MG63 (cell line): ENCODE measurements around the gene DMPK. TPM values are rescaled to one million over a fixed set of nuclear protein-coding genes. Genes with fewer than 3 reads are reported as not detected.

Experiments
- DNase-seq: peaks from one replicate; pipeline ENCODE4 v3.0.0-alpha.2; 2020
- H3K27me3 ChIP-seq: fragments of 250-450 bp; sonication (Bioruptor Pico); 2 replicates; pipeline ENCODE4 v1.5.1; 2020; ENCODE audit warnings: mild to moderate bottlenecking, moderate library complexity
- H3K36me3 ChIP-seq: fragments of 250-450 bp; sonication (Bioruptor Pico); 2 replicates; pipeline ENCODE4 v1.5.1; 2020; ENCODE audit warnings: mild to moderate bottlenecking, moderate library complexity
- H3K4me3 ChIP-seq: fragments of 250-450 bp; sonication (Bioruptor Pico); 2 replicates; pipeline ENCODE4 v1.5.1; 2020; ENCODE audit warnings: mild to moderate bottlenecking, moderate library complexity
- H3K9me3 ChIP-seq: fragments of 250-450 bp; sonication (Bioruptor Pico); 2 replicates; pipeline ENCODE4 v1.5.1; 2020; ENCODE audit warnings: mild to moderate bottlenecking, moderate library complexity
- total RNA-seq: library from RNA; depleted of rRNA; stranded (reverse); fragments of >200 nt; shearing (Covaris generic); gene quantifications from 2 replicates; pipeline ENCODE4 v1.2.3, GENCODE V29; 2014; ENCODE audit warnings: low replicate concordance; rRNA removed

Gene DMPK, protein sequence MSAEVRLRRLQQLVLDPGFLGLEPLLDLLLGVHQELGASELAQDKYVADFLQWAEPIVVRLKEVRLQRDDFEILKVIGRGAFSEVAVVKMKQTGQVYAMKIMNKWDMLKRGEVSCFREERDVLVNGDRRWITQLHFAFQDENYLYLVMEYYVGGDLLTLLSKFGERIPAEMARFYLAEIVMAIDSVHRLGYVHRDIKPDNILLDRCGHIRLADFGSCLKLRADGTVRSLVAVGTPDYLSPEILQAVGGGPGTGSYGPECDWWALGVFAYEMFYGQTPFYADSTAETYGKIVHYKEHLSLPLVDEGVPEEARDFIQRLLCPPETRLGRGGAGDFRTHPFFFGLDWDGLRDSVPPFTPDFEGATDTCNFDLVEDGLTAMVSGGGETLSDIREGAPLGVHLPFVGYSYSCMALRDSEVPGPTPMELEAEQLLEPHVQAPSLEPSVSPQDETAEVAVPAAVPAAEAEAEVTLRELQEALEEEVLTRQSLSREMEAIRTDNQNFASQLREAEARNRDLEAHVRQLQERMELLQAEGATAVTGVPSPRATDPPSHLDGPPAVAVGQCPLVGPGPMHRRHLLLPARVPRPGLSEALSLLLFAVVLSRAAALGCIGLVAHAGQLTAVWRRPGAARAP
- total RNA-seq, result 3.9 and 7.0 TPM in 2 replicates

DNA sequence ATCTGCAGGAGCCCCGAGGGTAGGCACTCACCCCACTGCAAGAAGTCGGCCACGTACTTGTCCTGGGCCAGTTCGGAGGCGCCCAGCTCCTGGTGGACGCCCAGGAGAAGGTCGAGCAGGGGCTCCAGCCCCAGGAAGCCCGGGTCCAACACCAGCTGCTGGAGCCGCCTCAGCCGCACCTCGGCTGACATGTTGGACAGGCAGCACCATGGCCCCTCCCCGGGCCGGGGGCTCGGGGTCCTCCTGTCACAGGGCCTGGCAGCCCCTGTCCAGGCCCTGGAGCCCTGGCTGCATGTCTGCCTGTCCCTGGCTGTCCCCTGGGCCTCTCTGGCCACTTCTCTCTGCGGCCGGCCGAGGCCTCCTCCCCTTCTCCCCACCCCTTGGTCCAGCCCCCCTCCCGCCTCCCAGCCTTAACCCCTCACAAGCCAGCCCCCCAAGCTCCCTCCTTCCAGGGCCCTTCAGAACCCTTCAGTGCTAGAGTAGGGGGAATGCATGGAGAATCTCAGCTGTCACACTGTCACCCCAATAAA is at the start of gene DMPK:
TSS of gene DMPK (minus strand) at position 329 of the 530 bp plus-strand sequence. CDS start at position 191, 138 bp downstream.
- Histone ChIP-seq H3K9me3 (no peaks in the 10 kb centered on the region), H3K36me3 (peaks cover 72% of the 10 kb centered on the region)
- no peak for DNase-seq

DNA sequence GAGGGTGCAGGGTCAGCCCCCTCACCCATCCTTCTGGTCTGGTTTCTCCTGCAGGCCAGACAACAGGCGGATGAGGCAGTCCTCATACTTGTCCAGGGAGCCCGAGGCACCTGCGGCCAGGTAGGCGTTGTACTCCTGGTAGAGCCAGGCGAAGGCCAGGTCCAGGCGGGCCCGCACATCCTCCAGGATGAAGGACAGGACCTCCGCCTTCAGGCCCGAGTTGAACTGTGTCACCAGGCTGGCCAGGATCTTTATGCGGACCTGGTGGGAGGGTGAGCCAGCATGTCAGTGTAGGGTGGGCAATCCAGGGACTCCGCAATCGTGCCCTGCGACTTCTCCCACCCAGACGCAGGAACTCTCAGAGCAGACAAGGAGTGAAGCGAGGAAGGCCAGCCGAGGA is 46.7 kb upstream of the DMPK start:
- Histone ChIP-seq H3K27me3 (no peaks in the 10 kb centered on the region), H3K9me3 (no peaks in the 10 kb centered on the region), H3K4me3 (no peak overlapping the region), H3K36me3 (peaks cover 87% of the 10 kb centered on the region)
- DNase-seq, result no peak

More for the DNA sequence above, at the start of gene DMPK:
- Histone ChIP-seq H3K4me3 (peak within 1 kb of the TSS; percentile 33), H3K27me3 (no peaks in the 10 kb centered on the region)

DNA sequence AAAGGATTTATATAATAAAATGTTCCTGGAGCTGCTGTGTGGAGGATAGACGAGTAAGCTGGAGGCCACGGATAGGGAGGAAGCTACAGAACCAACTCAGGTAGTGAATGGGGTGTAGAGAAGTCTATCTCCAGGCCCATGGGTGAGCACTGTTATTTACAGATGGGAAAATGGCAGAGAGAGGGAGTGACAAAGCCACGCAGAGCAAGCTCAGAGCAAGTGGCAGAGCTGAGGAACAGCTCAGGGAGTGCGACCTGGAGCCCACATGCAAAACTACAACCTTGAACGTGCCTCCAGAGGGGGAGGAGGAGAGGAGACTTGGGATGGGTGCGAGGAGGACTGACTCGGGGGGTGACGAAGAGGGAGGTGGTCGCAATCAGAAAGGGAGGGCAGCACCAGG is 46.2 kb upstream of the DMPK start:
- DNase-seq, result no peak
- Histone ChIP-seq H3K36me3 (peaks cover 87% of the 10 kb centered on the region), H3K4me3 (no peak overlapping the region), H3K27me3 (no peaks in the 10 kb centered on the region), H3K9me3 (no peaks in the 10 kb centered on the region)

GRCh38 chr19:45827459-45828093 is 45.3 kb upstream of the DMPK start:
- no peaks in the 10 kb centered on the region for H3K27me3 ChIP-seq
- no peak overlapping the region for H3K4me3 ChIP-seq
- H3K36me3 ChIP-seq, result peaks cover 91% of the 10 kb centered on the region
- no peaks in the 10 kb centered on the region for H3K9me3 ChIP-seq
- no peak for DNase-seq

- no peak for DNase-seq
- no peaks in the 10 kb centered on the region for H3K9me3 ChIP-seq
- peaks cover 85% of the 10 kb centered on the region for H3K36me3 ChIP-seq
- no peaks in the 10 kb centered on the region for H3K27me3 ChIP-seq
- H3K4me3 ChIP-seq, result no peak overlapping the region
These were observed 44.6 kb upstream of the DMPK start for GRCh38 chr19:45826934-45827333.

DNA sequence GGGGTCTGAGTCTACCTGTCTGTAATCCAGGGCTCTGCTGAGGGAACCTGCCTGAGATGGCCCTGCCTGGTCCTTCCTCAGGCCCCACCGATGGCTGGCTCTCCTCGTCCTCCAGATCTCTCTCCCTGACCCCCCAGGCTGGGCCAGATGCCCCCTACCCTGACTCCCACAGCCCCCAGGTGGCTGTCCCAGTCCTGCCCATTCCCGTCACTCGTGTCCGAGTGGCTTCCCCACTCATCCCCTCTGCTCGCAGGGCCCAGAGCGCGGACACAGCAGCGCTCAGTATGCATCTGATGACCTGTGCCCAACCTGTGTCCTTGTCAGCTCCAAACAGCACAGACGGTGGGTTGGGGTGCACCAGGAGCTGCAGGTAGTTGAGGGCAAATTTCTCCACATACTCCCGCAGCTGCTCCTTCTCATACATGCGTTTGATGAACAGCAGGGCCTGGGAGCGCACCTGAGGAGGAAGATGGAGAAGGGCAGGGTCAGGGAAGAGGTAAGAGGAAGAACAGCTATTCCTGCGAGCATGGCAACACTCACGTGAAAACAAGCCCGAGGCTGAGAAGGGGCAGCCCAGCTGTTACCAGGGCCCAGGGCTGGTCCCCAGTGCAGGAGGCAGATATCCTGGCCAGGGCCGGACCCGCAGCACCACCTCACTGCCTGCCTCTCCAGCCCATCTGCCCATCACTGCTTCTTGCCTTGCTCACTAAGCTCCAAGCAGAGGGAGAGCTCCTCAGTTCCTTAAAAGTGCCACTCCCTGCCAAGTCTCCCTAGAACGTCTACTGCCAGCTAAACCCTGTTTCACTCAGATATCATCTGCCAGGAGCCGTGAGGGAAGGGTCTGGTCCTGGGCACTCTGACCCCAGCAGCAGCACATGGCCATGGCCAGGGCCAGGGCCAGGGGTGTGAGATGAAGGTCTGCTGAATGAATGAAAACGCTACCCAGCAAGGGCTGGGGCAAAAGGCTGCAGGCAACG is 43.9 kb upstream of the DMPK start:
- no peak for DNase-seq
- H3K36me3 ChIP-seq, result peaks cover 78% of the 10 kb centered on the region
- H3K9me3 ChIP-seq, result no peaks in the 10 kb centered on the region
- H3K4me3 ChIP-seq, result no peak overlapping the region
- no peaks in the 10 kb centered on the region for H3K27me3 ChIP-seq

DNA sequence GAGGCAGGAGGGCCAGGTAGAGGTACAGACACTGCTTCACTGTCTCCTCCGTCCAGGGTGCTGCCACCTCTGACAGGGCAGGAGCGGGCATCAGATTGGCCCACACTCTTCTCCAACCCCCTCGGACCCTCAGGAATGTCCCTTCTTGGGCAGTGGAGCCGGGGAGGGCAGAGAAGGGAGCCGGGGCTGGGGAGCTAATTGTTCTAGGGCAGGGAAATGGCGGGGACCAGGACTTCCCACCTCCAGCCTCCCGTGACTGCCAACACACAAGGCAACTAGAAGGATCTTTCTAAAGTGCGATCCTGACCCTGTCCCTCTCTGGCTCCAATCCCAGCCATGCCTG is 42.9 kb upstream of the DMPK start:
- H3K9me3 ChIP-seq, result no peaks in the 10 kb centered on the region
- H3K36me3 ChIP-seq, result peaks cover 74% of the 10 kb centered on the region
- H3K27me3 ChIP-seq, result no peaks in the 10 kb centered on the region
- no peak for DNase-seq
- H3K4me3 ChIP-seq, result no peak overlapping the region

- H3K4me3 ChIP-seq, result no peak overlapping the region
- H3K9me3 ChIP-seq, result no peaks in the 10 kb centered on the region
- H3K36me3 ChIP-seq, result peaks cover 69% of the 10 kb centered on the region
- DNase-seq, result no peak
- H3K27me3 ChIP-seq, result no peaks in the 10 kb centered on the region
These were observed 42.4 kb upstream of the DMPK start for GRCh38 chr19:45824531-45825262.

- Histone ChIP-seq H3K27me3 (no peaks in the 10 kb centered on the region), H3K9me3 (no peaks in the 10 kb centered on the region), H3K36me3 (peaks cover 63% of the 10 kb centered on the region), H3K4me3 (no peak overlapping the region)
- DNase-seq, result no peak
These were observed 41.8 kb upstream of the DMPK start for GRCh38 chr19:45824041-45824471.

- no peaks in the 10 kb centered on the region for H3K9me3 ChIP-seq
- H3K4me3 ChIP-seq, result no peak overlapping the region
- H3K27me3 ChIP-seq, result no peaks in the 10 kb centered on the region
- peaks cover 59% of the 10 kb centered on the region for H3K36me3 ChIP-seq
- DNase-seq, result no peak
These were observed 40.9 kb upstream of the DMPK start for GRCh38 chr19:45823182-45823581.

- H3K36me3 ChIP-seq, result peaks cover 56% of the 10 kb centered on the region
These were observed 40.4 kb upstream of the DMPK start for GRCh38 chr19:45822716-45823115.

GRCh38 chr19:45821570-45821969 is 39.3 kb upstream of the DMPK start:
- no peaks in the 10 kb centered on the region for H3K9me3 ChIP-seq
- peaks cover 53% of the 10 kb centered on the region for H3K36me3 ChIP-seq
- H3K27me3 ChIP-seq, result no peaks in the 10 kb centered on the region
- no peak for DNase-seq
- H3K4me3 ChIP-seq, result no peak overlapping the region

More at GRCh38 chr19:45822716-45823115, 40.4 kb upstream of the DMPK start:
- H3K9me3 ChIP-seq, result no peaks in the 10 kb centered on the region
- DNase-seq, result no peak
- no peaks in the 10 kb centered on the region for H3K27me3 ChIP-seq
- no peak overlapping the region for H3K4me3 ChIP-seq

DNA sequence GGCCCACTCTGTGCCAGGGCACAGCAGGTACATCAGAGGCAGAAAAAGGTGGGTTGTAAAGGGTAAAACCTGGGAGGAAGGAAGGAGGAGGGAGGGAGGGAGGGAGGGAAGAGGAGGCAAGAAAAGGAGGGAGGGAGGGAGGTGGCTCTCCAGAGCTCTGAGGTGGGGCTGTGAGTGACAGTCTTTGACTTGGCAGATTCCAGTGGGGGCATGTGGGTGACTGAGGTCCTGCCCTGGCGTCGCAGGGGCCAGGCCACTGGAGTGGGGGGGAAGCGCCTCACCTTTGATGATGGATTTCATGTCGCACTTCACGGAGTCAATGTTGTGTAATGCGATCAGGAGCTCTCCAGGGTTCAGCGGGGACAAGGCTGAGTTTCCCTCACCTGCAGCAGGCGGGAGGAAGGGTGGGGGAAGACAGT is 38.8 kb upstream of the DMPK start:
- no peaks in the 10 kb centered on the region for H3K9me3 ChIP-seq
- no peak overlapping the region for H3K4me3 ChIP-seq
- no peaks in the 10 kb centered on the region for H3K27me3 ChIP-seq
- H3K36me3 ChIP-seq, result peaks cover 53% of the 10 kb centered on the region
- DNase-seq, result no peak

DNA sequence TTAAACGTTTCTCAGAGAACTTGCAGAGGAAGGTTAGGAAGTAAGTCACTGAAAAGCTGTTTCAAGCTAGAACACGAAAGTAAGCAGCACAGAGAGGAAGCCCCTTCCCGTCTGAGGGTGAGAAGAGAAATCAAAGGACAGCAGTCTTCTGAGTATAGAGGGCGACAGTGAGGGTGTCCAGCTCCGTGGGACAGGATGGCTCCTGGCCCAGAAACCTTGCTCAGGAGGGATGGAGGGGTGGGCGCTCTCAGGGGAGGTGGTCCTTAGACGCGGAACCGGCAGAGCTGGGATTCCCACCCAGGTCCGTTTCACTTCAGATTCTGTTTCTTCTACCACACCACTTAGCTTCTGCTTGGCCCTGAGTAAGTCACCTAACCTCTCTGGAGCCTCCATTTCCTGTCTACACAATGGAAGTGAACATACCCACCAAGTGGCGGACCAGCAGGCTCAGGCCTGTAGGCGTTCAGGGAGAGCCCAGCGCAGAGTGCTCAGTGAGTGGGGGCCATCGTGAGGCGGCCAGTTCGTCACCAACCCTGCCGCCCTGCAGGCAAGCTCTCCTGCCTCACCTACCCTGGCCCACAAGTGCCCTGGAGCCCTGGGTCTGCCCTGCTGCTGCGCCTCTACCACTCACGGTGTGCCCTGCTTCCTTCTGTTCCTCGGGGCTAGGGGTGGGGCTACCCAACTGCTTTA is 38.3 kb upstream of the DMPK start:
- H3K36me3 ChIP-seq, result peaks cover 51% of the 10 kb centered on the region
- H3K27me3 ChIP-seq, result no peaks in the 10 kb centered on the region
- H3K9me3 ChIP-seq, result no peaks in the 10 kb centered on the region
- no peak overlapping the region for H3K4me3 ChIP-seq
- DNase-seq, result no peak

GRCh38 chr19:45819769-45820168 is 37.5 kb upstream of the DMPK start:
- Histone ChIP-seq H3K9me3 (no peaks in the 10 kb centered on the region), H3K27me3 (no peaks in the 10 kb centered on the region), H3K36me3 (peaks cover 44% of the 10 kb centered on the region), H3K4me3 (no peak overlapping the region)
- DNase-seq, result no peak
